Thyroid gland (tissue), 4 donors: Measurements from ENCODE around the gene ACAP3. TPM values are rescaled to one million over a fixed set of nuclear protein-coding genes. Genes with fewer than 3 reads are reported as not detected.

Experiments used
- DNase-seq, 2 donors: peaks; one replicate each; pipeline ENCODE4 v3.0.0-alpha.2; 2019
- H3K27ac ChIP-seq, 3 donors: fragments of 200-600 bp; sonication (generic); 1 replicate in 2 of 3; 2 replicates in 1 of 3; pipeline ENCODE4 v1.5.1; 2016 to 2019; ENCODE audit warnings: mild to moderate bottlenecking in 1 of 3, moderate library complexity in 1 of 3
- H3K27me3 ChIP-seq: fragments of 200-600 bp; sonication (generic); one replicate; pipeline ENCODE4 v1.5.1; 2019
- H3K36me3 ChIP-seq, 2 donors: fragments of 200-600 bp; sonication (generic); one replicate each; pipeline ENCODE4 v1.5.1; 2016 to 2019
- H3K4me1 ChIP-seq, 2 donors: fragments of 200-600 bp; sonication (generic); one replicate each; pipeline ENCODE4 v1.5.1; 2017 to 2019
- H3K4me3 ChIP-seq, 3 donors: fragments of 200-600 bp; sonication (generic); replicated peaks in 1 of 3; 1 replicate in 2 of 3; 2 replicates in 1 of 3; pipeline ENCODE4 v1.5.1; 2016; ENCODE audit warnings: mild to moderate bottlenecking in 1 of 3
- H3K9me3 ChIP-seq: fragments of 200-600 bp; sonication (generic); one replicate; pipeline ENCODE4 v1.5.1; 2017
- CTCF ChIP-seq, 6 experiments: fragments of 200-600 bp in 3 of 6; fragments of 450-650 bp in 3 of 6; sonication (generic) in 3 of 6; IDR thresholded peaks; one replicate each; pipeline ENCODE4 v1.5.1; 2016 to 2019; ENCODE audit warnings: antibody characterized with exemption in 6 of 6, mild to moderate bottlenecking in 2 of 6, inconsistent platforms in 1 of 6, moderate library complexity in 1 of 6
- POLR2A ChIP-seq, 2 donors: fragments of 450-650 bp; IDR thresholded peaks; one replicate each; pipeline ENCODE4 v1.6.1; 2017; ENCODE audit warnings: antibody characterized with exemption in 2 of 2, mild to moderate bottlenecking in 2 of 2, moderate library complexity in 1 of 2
- WGBS, 2 donors: methylation state at CpG; one replicate each; pipeline ENCODE4 v1.1.5; 2017; 5-methylcytosine and 5-hydroxymethylcytosine counted together
- intact Hi-C: fragments of 100-400 bp; cut with DNase I; formaldehyde crosslinking; loops from one replicate; pipeline ENCODE4 v1.15.1; 2023
- total RNA-seq, 4 donors: library from RNA; depleted of rRNA; stranded (reverse); fragments of >200 nt; gene quantifications; one replicate each; pipeline ENCODE4 v1.2.3, GENCODE V29; 2016

ACAP3 gene
- total RNA-seq, 4 donors from 2014 or later = 31.6 to 51.2 (median 42.1) TPM

- Histone ChIP-seq H3K27me3 (no peaks in the 10 kb centered on the region), H3K36me3 (peaks cover 6 to 12% of the 10 kb centered on the region in 2 donors), H3K9me3 (no peaks in the 10 kb centered on the region), H3K4me3 (peak overlapping the region; percentile 4 to 98 (median 69)), H3K27ac (peak overlapping the region; percentile 73 to 79 (median 76)), H3K4me1 (peaks cover 12 to 36% of the 10 kb centered on the region in 2 donors)
- DNase-seq = peak; percentile 55 to 60
- WGBS, 2 donors = 28 to 46% methylated on average over 8 to 11 of the region's 16 CpGs
- intact Hi-C loops = loop anchor here (2.0 to 10.0 kb wide), 2 partner anchors 21 to 51 kb away; partner anchors contain the start of gene UBE2J2
- no peak for TF ChIP-seq POLR2A (IDR thresholded peaks at IDR 0.05)
- TF ChIP-seq CTCF (IDR thresholded peaks at IDR 0.05) = no peak
Measured at GRCh38 chr1:1325288-1326074, 17.8 kb upstream of the ACAP3 start.

- intact Hi-C loops = loop anchor here (10.0 kb wide), 1 partner anchor 50 kb away; the partner anchor contains the start of gene UBE2J2
- DNase-seq = peak; percentile 90 to 95
- H3K4me3 ChIP-seq = peak within 1 kb of the TSS; percentile 71 to 98 (median 79)
- no peak for TF ChIP-seq CTCF (IDR thresholded peaks at IDR 0.05)
- peak in 1 of 2 donors; percentile 70 for TF ChIP-seq POLR2A (IDR thresholded peaks at IDR 0.05)
- 0% methylated on average over 1 of the region's 84 CpGs; no CpG with 5 or more reads in 1 of the 2 donors for WGBS, 2 donors
- peaks cover 8 to 12% of the 10 kb centered on the region in 2 donors for H3K36me3 ChIP-seq
- peak within 1 kb of the TSS; percentile 73 to 79 (median 76) for H3K27ac ChIP-seq
- no peaks in the 10 kb centered on the region for H3K9me3 ChIP-seq
- no peaks in the 10 kb centered on the region for H3K27me3 ChIP-seq
- H3K4me1 ChIP-seq = peaks cover 12 to 35% of the 10 kb centered on the region in 2 donors
Measured at GRCh38 chr1:1324524-1325287, 17.0 kb upstream of the ACAP3 start, which contains the start of the genes CPTP and INTS11. Gene CPTP (plus strand): TSS chr1:1324802. CDS start chr1:1326911, 2,109 bp downstream. Gene INTS11 (minus strand): TSS chr1:1324660. CDS start chr1:1324608, 52 bp downstream.

DNA sequence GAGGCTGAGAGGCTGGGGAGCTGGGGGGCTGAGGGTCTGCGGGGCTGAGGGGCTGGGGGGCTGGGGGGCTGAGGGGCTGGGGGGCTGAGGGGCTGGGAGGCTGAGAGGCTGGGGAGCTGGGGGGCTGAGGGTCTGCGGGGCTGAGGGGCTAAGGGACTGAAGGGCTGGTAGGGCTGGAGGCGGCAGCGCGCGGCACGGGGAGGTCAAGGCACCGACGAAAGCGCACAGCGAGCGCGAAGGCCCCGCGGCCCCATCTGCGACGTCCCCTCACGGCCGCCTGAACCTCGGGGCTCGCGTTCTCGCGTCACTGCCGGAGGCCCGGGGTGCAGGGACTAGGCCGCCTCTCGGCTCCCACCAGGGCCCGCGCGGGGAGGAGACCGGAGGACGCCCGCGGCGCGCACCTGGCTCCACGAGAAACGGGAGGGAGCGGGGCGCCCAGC, 16.4 kb upstream of the ACAP3 start:
- Histone ChIP-seq H3K4me1 (peaks cover 12 to 35% of the 10 kb centered on the region in 2 donors), H3K36me3 (peaks cover 12 to 14% of the 10 kb centered on the region in 2 donors), H3K4me3 (peak overlapping the region; percentile 71 to 98 (median 79)), H3K27ac (peak overlapping the region in 2 of 3 donors; percentile 58 to 79), H3K9me3 (no peaks in the 10 kb centered on the region), H3K27me3 (no peaks in the 10 kb centered on the region)
- TF ChIP-seq POLR2A (IDR thresholded peaks at IDR 0.05) (no peak), CTCF (IDR thresholded peaks at IDR 0.05) (no peak)
- intact Hi-C loops = loop anchor here (10.0 kb wide), 1 partner anchor 49 kb away; the partner anchor contains the start of gene UBE2J2
- WGBS, 2 donors = 0% methylated on average over 2 of the region's 41 CpGs; no CpG with 5 or more reads in 1 of the 2 donors
- DNase-seq = no peak

DNA sequence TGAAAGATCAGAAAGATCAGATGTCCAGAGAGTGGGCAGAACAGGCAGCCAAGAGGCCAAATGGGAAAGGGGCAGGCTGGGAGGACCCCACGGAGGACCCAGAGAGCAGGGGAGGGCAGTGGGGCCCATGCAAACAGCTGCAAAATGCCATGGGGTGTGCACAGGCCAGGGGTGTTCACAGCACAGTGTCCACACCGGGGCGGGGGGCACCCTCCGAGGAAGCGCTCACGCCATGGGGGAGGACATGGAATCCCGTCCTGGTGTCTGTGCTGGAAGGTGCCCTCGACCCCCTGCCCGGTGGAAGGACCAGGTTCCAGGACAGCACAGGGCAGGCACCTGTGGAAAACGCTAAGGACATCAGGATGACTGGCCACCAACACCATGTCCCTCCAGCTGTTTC, 15.2 kb upstream of the ACAP3 start:
- 88 to 91% methylated on average over 10 of the region's 10 CpGs for WGBS, 2 donors
- no peaks in the 10 kb centered on the region for H3K9me3 ChIP-seq
- no peak overlapping the region for H3K27ac ChIP-seq
- no peak for TF ChIP-seq CTCF (IDR thresholded peaks at IDR 0.05)
- no peak for TF ChIP-seq POLR2A (IDR thresholded peaks at IDR 0.05)
- H3K4me1 ChIP-seq = peaks cover 18 to 45% of the 10 kb centered on the region in 2 donors
- peaks cover 9 to 17% of the 10 kb centered on the region in 2 donors for H3K36me3 ChIP-seq
- intact Hi-C loops = loop anchor here (10.0 kb wide), 1 partner anchor 48 kb away; the partner anchor contains the start of gene UBE2J2
- H3K27me3 ChIP-seq = no peaks in the 10 kb centered on the region
- no peak for DNase-seq
- H3K4me3 ChIP-seq = no peak overlapping the region
